Breast epithelium (tissue), 3 donors: Measurements from ENCODE around the gene EHD4.

Experiments used
- CTCF ChIP-seq, 3 donors: fragments of 450-650 bp; IDR thresholded peaks; one replicate each; pipeline ENCODE4 v1.5.1; 2016 to 2017; ENCODE audit warnings: antibody characterized with exemption in 3 of 3, mild to moderate bottlenecking in 3 of 3, moderate library complexity in 3 of 3
- POLR2AphosphoS5 ChIP-seq, 3 donors: sonication (generic); formaldehyde crosslinking; IDR thresholded peaks; one replicate each; pipeline ENCODE4 v1.6.1; 2017; ENCODE audit warnings: antibody characterized with exemption in 3 of 3

GRCh38 chr15:41943543-41944312 is 28.6 kb downstream of the EHD4 start:
- TF ChIP-seq CTCF (IDR thresholded peaks at IDR 0.05) (no peak), POLR2AphosphoS5 (IDR thresholded peaks at IDR 0.05) (no peak)
